Nephron progenitor cell (in vitro differentiated cells): ENCODE data around the gene GLRX5.

Experiments
- DNase-seq: peaks from one replicate; pipeline ENCODE4 v3.0.0; 2021
- H3K27ac Mint-ChIP-seq: 2 replicates; pipeline ENCODE4 v1.8.0; 2021; ENCODE audit warnings: mild to moderate bottlenecking, moderate library complexity, mixed read lengths
- H3K27me3 Mint-ChIP-seq: 2 replicates; pipeline ENCODE4 v1.8.0; 2021; ENCODE audit warnings: mild to moderate bottlenecking, low read depth, mixed read lengths; ENCODE audit not compliant: poor library complexity
- H3K36me3 Mint-ChIP-seq: 2 replicates; pipeline ENCODE4 v1.8.0; 2021; ENCODE audit warnings: low read depth, mixed read lengths
- H3K4me1 Mint-ChIP-seq: 2 replicates; pipeline ENCODE4 v1.8.0; 2021; ENCODE audit warnings: mixed read lengths
- H3K4me3 Mint-ChIP-seq: 2 replicates; pipeline ENCODE4 v1.8.0; 2021; ENCODE audit warnings: mild to moderate bottlenecking, moderate library complexity, mixed read lengths
- H3K9me3 Mint-ChIP-seq: 2 replicates; pipeline ENCODE4 v1.8.0; 2021; ENCODE audit warnings: mild to moderate bottlenecking, moderate library complexity, mixed read lengths
- CTCF ChIP-seq: fragments of 200-600 bp; sonication (generic); IDR thresholded peaks from 2 replicates; pipeline ENCODE4 v1.5.0; 2021; ENCODE audit warnings: antibody characterized with exemption

The GLRX5 gene

GRCh38 chr14:95537298-95538089 lies 2.6 kb downstream of the GLRX5 start:
- Mint-ChIP-seq H3K9me3 (no peaks in the 10 kb centered on the region), H3K27me3 (no peaks in the 10 kb centered on the region), H3K36me3 (no peaks in the 10 kb centered on the region), H3K4me1 (peaks cover 58% of the 10 kb centered on the region), H3K4me3 (peak overlapping the region; percentile 97), H3K27ac (no peak overlapping the region)
- DNase-seq = no peak
- TF ChIP-seq CTCF = no peak

GRCh38 chr14:95538801-95539509 lies 4.1 kb downstream of the GLRX5 start:
- H3K27ac Mint-ChIP-seq = no peak overlapping the region
- DNase-seq = no peak
- no peaks in the 10 kb centered on the region for H3K36me3 Mint-ChIP-seq
- H3K4me1 Mint-ChIP-seq = peaks cover 44% of the 10 kb centered on the region
- no peak for TF ChIP-seq CTCF
- no peak overlapping the region for H3K4me3 Mint-ChIP-seq
- H3K27me3 Mint-ChIP-seq = no peaks in the 10 kb centered on the region
- H3K9me3 Mint-ChIP-seq = no peaks in the 10 kb centered on the region

GRCh38 chr14:95540236-95540855 lies 5.5 kb downstream of the GLRX5 start:
- H3K36me3 Mint-ChIP-seq = peaks cover 4% of the 10 kb centered on the region
- no peak overlapping the region for H3K4me3 Mint-ChIP-seq
- no peak for TF ChIP-seq CTCF

GRCh38 chr14:95541346-95541745 lies 6.5 kb downstream of the GLRX5 start:
- no peak for TF ChIP-seq CTCF
- Mint-ChIP-seq H3K36me3 (peaks cover 4% of the 10 kb centered on the region), H3K4me1 (peaks cover 32% of the 10 kb centered on the region), H3K27ac (no peak overlapping the region), H3K4me3 (no peak overlapping the region), H3K9me3 (no peaks in the 10 kb centered on the region), H3K27me3 (no peaks in the 10 kb centered on the region)
- no peak for DNase-seq

More at GRCh38 chr14:95540236-95540855, 5.5 kb downstream of the GLRX5 start:
- Mint-ChIP-seq H3K4me1 (peaks cover 42% of the 10 kb centered on the region), H3K9me3 (no peaks in the 10 kb centered on the region), H3K27ac (no peak overlapping the region), H3K27me3 (no peaks in the 10 kb centered on the region)
- DNase-seq = no peak

GRCh38 chr14:95541932-95542930 lies 7.4 kb downstream of the GLRX5 start:
- TF ChIP-seq CTCF = no peak
- H3K9me3 Mint-ChIP-seq = no peaks in the 10 kb centered on the region
- no peak overlapping the region for H3K4me3 Mint-ChIP-seq
- no peak for DNase-seq
- peaks cover 24% of the 10 kb centered on the region for H3K4me1 Mint-ChIP-seq
- H3K27ac Mint-ChIP-seq = no peak overlapping the region
- H3K36me3 Mint-ChIP-seq = peaks cover 4% of the 10 kb centered on the region
- no peaks in the 10 kb centered on the region for H3K27me3 Mint-ChIP-seq
